Gastrocnemius medialis (tissue), 4 donors: ENCODE results near the gene LMLN. TPM values are rescaled to one million over a fixed set of nuclear protein-coding genes. Genes with fewer than 3 reads are reported as not detected.
"Not testable (repeated sequence)": the region's sequence is repeated elsewhere in the genome, so short reads cannot be mapped to it uniquely, and the experiment has no call there.

Source experiments
- ATAC-seq, 2 donors: fragments of 150-250 bp; one replicate each; pipeline ENCODE4 v1.9.1; 2016
- DNase-seq, 2 donors: peaks; one replicate each; pipeline ENCODE4 v3.0.0-alpha.2; 2019
- H3K27ac ChIP-seq, 4 donors: fragments of 200-600 bp; sonication (generic); 1 replicate in 1 of 4; 2 replicates in 3 of 4; pipeline ENCODE4 v1.5.1; 2016 to 2018; ENCODE audit warnings: mild to moderate bottlenecking in 2 of 4, moderate library complexity in 1 of 4
- H3K27me3 ChIP-seq, 3 donors: fragments of 200-600 bp; sonication (generic) in 2 of 3; 1 replicate in 1 of 3; 2 replicates in 2 of 3; pipeline versions ENCODE4 v1.5.1 to v1.6.0; 2016 to 2019; ENCODE audit warnings: mild to moderate bottlenecking in 1 of 3, moderate library complexity in 1 of 3
- H3K36me3 ChIP-seq, 2 donors: fragments of 200-600 bp; sonication (generic) in 1 of 2; one replicate each; pipeline ENCODE4 v1.5.1; 2017 to 2018
- H3K4me1 ChIP-seq, 2 donors: fragments of 200-600 bp; sonication (generic) in 1 of 2; one replicate each; pipeline ENCODE4 v1.5.1; 2016 to 2017; ENCODE audit warnings: mild to moderate bottlenecking in 2 of 2
- H3K4me3 ChIP-seq, 4 donors: fragments of 200-600 bp; sonication (generic) in 3 of 4; 1 replicate in 1 of 4; 2 replicates in 3 of 4; pipeline ENCODE4 v1.5.1; 2016 to 2019; ENCODE audit warnings: mild to moderate bottlenecking in 2 of 4
- H3K9me3 ChIP-seq, 3 donors: fragments of 200-600 bp; sonication (generic) in 2 of 3; 1 replicate in 1 of 3; 2 replicates in 2 of 3; pipeline ENCODE4 v1.5.1; 2016 to 2019
- POLR2A ChIP-seq, 2 donors: fragments of 450-650 bp; IDR thresholded peaks; one replicate each; pipeline ENCODE4 v1.6.1; 2017; ENCODE audit warnings: antibody characterized with exemption in 2 of 2, mild to moderate bottlenecking in 2 of 2, moderate library complexity in 2 of 2
- in situ Hi-C, 4 donors: fragments of 200-750 bp; cut with MboI; loops; one replicate each; pipeline versions ENCODE4 v1.15.0 to v1.8.0; 2017; ENCODE audit warnings: low sequenced_read_pairs in 4 of 4
- intact Hi-C: fragments of 100-400 bp; cut with DNase I; formaldehyde crosslinking; loops from one replicate; pipeline ENCODE4 v1.15.1; 2023; ENCODE audit warnings: low total_unique reads
- total RNA-seq, 4 donors: library from RNA; depleted of rRNA; stranded (reverse); fragments of >200 nt; gene quantifications; one replicate each; pipeline versions ENCODE4 v1.1.0 to v1.2.3, GENCODE V29; 2016
- TF ChIP-seq, protein P1 (sequence below), 5 experiments: fragments of 450-650 bp in 3 of 5; fragments of 200-600 bp in 2 of 5; sonication (generic) in 2 of 5; IDR thresholded peaks in 4 of 5; conservative IDR thresholded peaks in 1 of 5; 1 replicate in 4 of 5; 2 replicates in 1 of 5; pipeline ENCODE4 v1.5.1; 2016 to 2019; ENCODE audit warnings: antibody characterized with exemption in 5 of 5, mild to moderate bottlenecking in 3 of 5, moderate library complexity in 3 of 5

Gene LMLN
- total RNA-seq, 4 donors from 2014 or later, result 2.7 to 8.8 (median 4.6) TPM

DNA sequence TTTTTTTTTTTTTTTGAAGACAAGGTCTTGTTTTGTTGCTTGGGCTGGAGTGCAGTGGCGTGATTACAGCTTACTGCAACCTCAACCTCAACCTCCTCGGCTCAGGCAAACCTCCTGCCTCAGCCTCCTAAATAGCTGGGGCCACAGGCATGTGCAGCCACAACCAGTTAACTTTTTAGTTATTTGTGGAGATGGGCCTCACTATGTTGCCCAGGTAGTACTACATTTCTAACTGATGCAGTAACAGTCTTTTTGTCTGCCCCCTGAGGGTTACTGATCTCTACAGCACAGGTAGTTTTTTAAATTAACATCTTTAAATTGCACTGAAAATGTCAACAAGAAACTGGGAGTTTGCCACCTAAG, 3.4 kb upstream of the LMLN start:
- peak overlapping the region in 1 of 4 donors; percentile 31 for H3K27ac ChIP-seq
- peaks cover 7 to 48% of the 10 kb centered on the region in 2 donors for H3K36me3 ChIP-seq

DNA sequence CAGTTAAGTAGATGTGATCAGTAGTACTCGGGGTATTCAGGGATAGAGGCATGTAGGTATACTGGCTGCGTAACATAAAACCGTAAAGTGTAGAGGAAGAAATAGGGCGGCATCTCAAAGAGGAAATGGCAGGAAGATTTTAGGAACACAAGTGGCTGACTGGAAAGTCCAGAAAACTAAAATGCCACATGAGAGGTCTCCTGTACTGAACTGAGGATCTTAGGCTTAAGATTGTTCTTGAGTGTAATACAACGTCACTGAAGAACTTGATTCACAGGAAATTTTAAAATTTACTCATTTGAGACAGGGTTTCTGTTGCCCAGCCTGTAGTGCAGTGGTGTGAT, 2.3 kb upstream of the LMLN start:
- Histone ChIP-seq H3K27ac (peak overlapping the region in 1 of 4 donors; percentile 31), H3K27me3 (no peaks in the 10 kb centered on the region), H3K4me3 (no peak overlapping the region), H3K4me1 (peaks cover 23 to 24% of the 10 kb centered on the region in 2 donors), H3K9me3 (no peaks in the 10 kb centered on the region), H3K36me3 (peaks cover 7 to 37% of the 10 kb centered on the region in 2 donors)
- DNase-seq, result no peak
- no peak for ATAC-seq
- intact Hi-C loops (loop anchor here (10.0 kb wide), 1 partner anchor 203 kb away; no protein-coding TSS in a partner anchor), in situ Hi-C loops (no loop called here)
- no peak for TF ChIP-seq POLR2A (IDR thresholded peaks at IDR 0.05)
- TF ChIP-seq, protein P1, sequence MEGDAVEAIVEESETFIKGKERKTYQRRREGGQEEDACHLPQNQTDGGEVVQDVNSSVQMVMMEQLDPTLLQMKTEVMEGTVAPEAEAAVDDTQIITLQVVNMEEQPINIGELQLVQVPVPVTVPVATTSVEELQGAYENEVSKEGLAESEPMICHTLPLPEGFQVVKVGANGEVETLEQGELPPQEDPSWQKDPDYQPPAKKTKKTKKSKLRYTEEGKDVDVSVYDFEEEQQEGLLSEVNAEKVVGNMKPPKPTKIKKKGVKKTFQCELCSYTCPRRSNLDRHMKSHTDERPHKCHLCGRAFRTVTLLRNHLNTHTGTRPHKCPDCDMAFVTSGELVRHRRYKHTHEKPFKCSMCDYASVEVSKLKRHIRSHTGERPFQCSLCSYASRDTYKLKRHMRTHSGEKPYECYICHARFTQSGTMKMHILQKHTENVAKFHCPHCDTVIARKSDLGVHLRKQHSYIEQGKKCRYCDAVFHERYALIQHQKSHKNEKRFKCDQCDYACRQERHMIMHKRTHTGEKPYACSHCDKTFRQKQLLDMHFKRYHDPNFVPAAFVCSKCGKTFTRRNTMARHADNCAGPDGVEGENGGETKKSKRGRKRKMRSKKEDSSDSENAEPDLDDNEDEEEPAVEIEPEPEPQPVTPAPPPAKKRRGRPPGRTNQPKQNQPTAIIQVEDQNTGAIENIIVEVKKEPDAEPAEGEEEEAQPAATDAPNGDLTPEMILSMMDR (IDR thresholded peaks at IDR 0.05 in 4 of 5, conservative IDR thresholded peaks at IDR 0.05 in 1 of 5), result no peak

More for the DNA sequence above, 3.4 kb upstream of the LMLN start:
- no peak for DNase-seq
- ATAC-seq, result no peak
- intact Hi-C loops, result loop anchor here (10.0 kb wide), 1 partner anchor 202 kb away; no protein-coding TSS in a partner anchor
- in situ Hi-C loops, result no loop called here
- TF ChIP-seq POLR2A (IDR thresholded peaks at IDR 0.05), result no peak
- TF ChIP-seq, protein P1 (IDR thresholded peaks at IDR 0.05 in 4 of 5, conservative IDR thresholded peaks at IDR 0.05 in 1 of 5), result no peak
- Histone ChIP-seq H3K4me3 (no peak overlapping the region), H3K27me3 (no peaks in the 10 kb centered on the region), H3K9me3 (no peaks in the 10 kb centered on the region), H3K4me1 (peaks cover 26 to 27% of the 10 kb centered on the region in 2 donors)

DNA sequence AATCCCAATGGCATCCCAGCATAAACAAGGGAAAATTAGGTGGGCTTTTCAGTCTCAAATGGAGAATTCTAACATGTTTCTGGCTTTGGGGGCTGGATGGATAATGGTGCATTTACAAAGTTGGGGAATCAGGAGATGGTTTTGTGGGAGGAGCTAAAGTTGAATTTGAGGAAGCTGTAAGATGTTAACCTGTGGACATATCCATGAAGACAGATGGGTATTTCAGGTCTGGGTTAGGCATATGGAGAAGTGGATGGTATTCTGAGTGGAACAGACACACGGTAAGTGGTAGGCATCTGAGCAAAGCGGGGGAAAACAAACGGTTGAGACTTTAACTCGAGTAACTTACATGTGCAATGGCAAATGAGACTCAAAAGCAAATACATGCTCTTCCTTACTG, 1.7 kb upstream of the LMLN start:
- peaks cover 2 to 31% of the 10 kb centered on the region in 2 donors for H3K36me3 ChIP-seq
- in situ Hi-C loops, result no loop called here
- DNase-seq (no peak), ATAC-seq (no peak)
- no peaks in the 10 kb centered on the region for H3K9me3 ChIP-seq
- H3K27me3 ChIP-seq, result no peaks in the 10 kb centered on the region
- intact Hi-C loops, result loop anchor here (10.0 kb wide), 1 partner anchor 204 kb away; no protein-coding TSS in a partner anchor
- peak overlapping the region in 1 of 4 donors; percentile 31 for H3K27ac ChIP-seq
- no peak overlapping the region for H3K4me3 ChIP-seq
- TF ChIP-seq POLR2A (IDR thresholded peaks at IDR 0.05), result no peak
- TF ChIP-seq, protein P1 (IDR thresholded peaks at IDR 0.05 in 4 of 5, conservative IDR thresholded peaks at IDR 0.05 in 1 of 5), result no peak
- H3K4me1 ChIP-seq, result peaks cover 17 to 21% of the 10 kb centered on the region in 2 donors

DNA sequence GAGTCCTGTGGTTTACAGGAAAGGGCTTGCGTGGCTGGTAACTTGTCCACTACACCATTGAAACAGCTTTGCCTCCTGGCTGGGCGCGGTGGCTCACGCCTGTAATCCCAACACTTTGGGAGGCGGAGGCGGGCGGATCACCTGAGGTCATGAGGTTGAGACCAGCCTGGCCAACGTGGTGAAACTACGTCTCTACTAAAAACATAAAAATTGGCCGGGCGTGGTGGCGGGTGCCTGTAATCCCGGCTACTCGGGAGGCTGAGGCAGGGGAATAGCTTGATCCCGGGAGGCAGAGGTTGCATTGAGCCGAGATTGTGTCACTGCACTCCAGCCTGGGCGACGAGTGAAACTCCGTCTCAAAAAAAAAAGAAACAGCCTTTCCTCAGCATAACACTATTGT, 1.2 kb upstream of the LMLN start:
- intact Hi-C loops, result loop anchor here (10.0 kb wide), 1 partner anchor 204 kb away; no protein-coding TSS in a partner anchor
- Histone ChIP-seq H3K27ac (peak overlapping the region in 3 of 4 donors; percentile 74 to 86 (median 79)), H3K4me3 (peak overlapping the region in 2 of 4 donors; percentile 75 to 80)

DNA sequence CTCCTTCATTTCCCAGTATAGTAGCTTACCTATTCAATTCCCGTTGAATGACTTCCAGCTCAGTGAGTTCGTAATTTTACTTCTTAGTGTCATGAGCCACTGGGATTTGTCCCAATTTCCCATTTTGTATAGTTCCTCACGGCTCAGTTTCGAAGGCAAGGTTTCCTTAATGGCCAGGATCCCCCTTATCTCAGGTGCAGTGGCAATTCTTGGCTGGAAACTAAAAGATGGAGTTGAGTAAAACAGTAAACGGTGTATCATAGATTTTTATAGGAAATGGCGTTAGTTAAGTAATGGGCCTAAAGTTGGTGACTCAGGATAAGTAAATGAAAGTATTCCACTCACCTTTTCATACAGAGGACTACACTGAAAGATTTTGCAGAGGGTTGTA, 522 bp upstream of the LMLN start:
- peak overlapping the region; percentile 74 to 86 (median 80) for H3K27ac ChIP-seq
- no peaks in the 10 kb centered on the region for H3K9me3 ChIP-seq
- in situ Hi-C loops, result no loop called here
- TF ChIP-seq, protein P1 (IDR thresholded peaks at IDR 0.05 in 4 of 5, conservative IDR thresholded peaks at IDR 0.05 in 1 of 5), result no peak
- no peak for TF ChIP-seq POLR2A (IDR thresholded peaks at IDR 0.05)
- ATAC-seq (no peak), DNase-seq (no peak)
- intact Hi-C loops, result loop anchor here (10.0 kb wide), 1 partner anchor 205 kb away; no protein-coding TSS in a partner anchor
- peaks cover 15 to 19% of the 10 kb centered on the region in 2 donors for H3K4me1 ChIP-seq
- no peaks in the 10 kb centered on the region for H3K27me3 ChIP-seq
- H3K36me3 ChIP-seq, result peaks cover 0 to 19% of the 10 kb centered on the region in 2 donors
- peak overlapping the region; percentile 75 to 89 (median 80) for H3K4me3 ChIP-seq

More for the DNA sequence above, 1.2 kb upstream of the LMLN start:
- ATAC-seq, in situ Hi-C loops, H3K27me3 ChIP-seq, H3K9me3 ChIP-seq, DNase-seq: not testable (repeated sequence)
- H3K36me3 ChIP-seq, result peaks cover 0 to 26% of the 10 kb centered on the region in 2 donors
- H3K4me1 ChIP-seq, result peaks cover 15 to 19% of the 10 kb centered on the region in 2 donors
